RPMI8226 (cell line): ENCODE data around the gene APBA1.

Source experiments
- DNase-seq: peaks from one replicate; pipeline ENCODE4 v3.0.0-alpha.2; 2015

APBA1 gene

GRCh38 chr9:69574057-69574456 lies 98.1 kb downstream of the APBA1 start:
- DNase-seq: no peak

GRCh38 chr9:69573651-69574050 lies 98.5 kb downstream of the APBA1 start:
- DNase-seq: no peak

GRCh38 chr9:69572611-69573010 lies 99.6 kb downstream of the APBA1 start:
- no peak for DNase-seq

- DNase-seq: no peak
These were observed 101.1 kb downstream of the APBA1 start for GRCh38 chr9:69571032-69571431.

- DNase-seq: no peak
These were observed 102.3 kb downstream of the APBA1 start for GRCh38 chr9:69569738-69570451.

- no peak for DNase-seq
These were observed 107.6 kb downstream of the APBA1 start for GRCh38 chr9:69564557-69564956.

- DNase-seq: no peak
These were observed 113.0 kb downstream of the APBA1 start for GRCh38 chr9:69559126-69559525.

- DNase-seq: no peak
These were observed 115.5 kb downstream of the APBA1 start for GRCh38 chr9:69556707-69557106.

- DNase-seq: no peak
These were observed 116.4 kb downstream of the APBA1 start for GRCh38 chr9:69555802-69556201.

GRCh38 chr9:69554945-69555344 lies 117.2 kb downstream of the APBA1 start:
- DNase-seq: no peak

- DNase-seq: peak; percentile 25
These were observed 122.6 kb downstream of the APBA1 start for GRCh38 chr9:69549310-69550202.

GRCh38 chr9:69548681-69549080 lies 123.5 kb downstream of the APBA1 start:
- DNase-seq: no peak

- no peak for DNase-seq
These were observed 125.9 kb downstream of the APBA1 start for GRCh38 chr9:69546265-69546664.

- DNase-seq: no peak
These were observed 129.0 kb downstream of the APBA1 start for GRCh38 chr9:69542942-69543704.

- DNase-seq: no peak
These were observed 130.1 kb downstream of the APBA1 start for GRCh38 chr9:69542058-69542457.

- no peak for DNase-seq
These were observed 136.3 kb downstream of the APBA1 start for GRCh38 chr9:69535911-69536310.

- DNase-seq: no peak
These were observed 136.8 kb downstream of the APBA1 start for GRCh38 chr9:69535286-69535832.

- no peak for DNase-seq
These were observed 139.8 kb downstream of the APBA1 start for GRCh38 chr9:69532396-69532795.

- no peak for DNase-seq
These were observed 144.7 kb downstream of the APBA1 start for GRCh38 chr9:69527454-69527853.

- no peak for DNase-seq
These were observed 145.5 kb downstream of the APBA1 start for GRCh38 chr9:69526699-69527098.

GRCh38 chr9:69519470-69520240 lies 152.5 kb downstream of the APBA1 start:
- DNase-seq: no peak
